Activated CD8-positive, alpha-beta memory T cell treated with anti-CD3 and anti-CD28 coated beads for 36 hours (primary cell): ENCODE measurements around the gene LGALS9C. TPM values are rescaled to one million over a fixed set of nuclear protein-coding genes. Genes with fewer than 3 reads are reported as not detected.
"Not testable (repeated sequence)": the region's sequence is repeated elsewhere in the genome, so short reads cannot be mapped to it uniquely, and the experiment has no call there.

Experiments used
- CTCF ChIA-PET: fragments of 350-600 bp; sonication (Branson Sonifier 250); formaldehyde crosslinking; loops from one replicate; lab custom pipeline; 2021; ENCODE audit warnings: antibody characterized with exemption; lab: Charles Lee
- POLR2A ChIA-PET: fragments of 350-600 bp; sonication (Branson Sonifier 250); formaldehyde crosslinking; loops from one replicate; lab custom pipeline; 2021; ENCODE audit warnings: antibody characterized with exemption; lab: Charles Lee
- total RNA-seq, 2 experiments: library from RNA; stranded (reverse); gene quantifications; one replicate each; pipeline ENCODE4 v1.2.3, GENCODE V29; 2021

The LGALS9C gene
- total RNA-seq, 2 experiments from 2014 or later: not detected

GRCh38 chr17:18526168-18526800, 49.7 kb downstream of the LGALS9C start:
- CTCF ChIA-PET, POLR2A ChIA-PET: not testable (repeated sequence)

GRCh38 chr17:18527354-18527753, 50.8 kb downstream of the LGALS9C start:
- CTCF ChIA-PET, POLR2A ChIA-PET: not testable (repeated sequence)

- POLR2A ChIA-PET: not testable (repeated sequence)
Observed at GRCh38 chr17:18528435-18528834, 51.8 kb downstream of the LGALS9C start.

GRCh38 chr17:18528899-18529500, 52.4 kb downstream of the LGALS9C start:
- POLR2A ChIA-PET, CTCF ChIA-PET: not testable (repeated sequence)

More at GRCh38 chr17:18528435-18528834, 51.8 kb downstream of the LGALS9C start:
- CTCF ChIA-PET: not testable (repeated sequence)

GRCh38 chr17:18530405-18530804, 53.8 kb downstream of the LGALS9C start:
- CTCF ChIA-PET, POLR2A ChIA-PET: not testable (repeated sequence)

- POLR2A ChIA-PET, CTCF ChIA-PET: not testable (repeated sequence)
Observed at GRCh38 chr17:18542234-18542633, 65.6 kb downstream of the LGALS9C start.

- POLR2A ChIA-PET, CTCF ChIA-PET: not testable (repeated sequence)
Observed at GRCh38 chr17:18542907-18543306, 66.3 kb downstream of the LGALS9C start.

Other genes with a start within 250 kb of the LGALS9C start
- 100 to 1,000 TPM; 264 to 279 TPM for gene FLII, start 218.1 kb upstream of the LGALS9C start, total RNA-seq
- 1 to 10 TPM; 4.3 to 4.4 TPM for gene MIEF2, start 216.1 kb upstream of the LGALS9C start, total RNA-seq
- gene TOP3A, start 161.8 kb upstream of the LGALS9C start, total RNA-seq: 10 to 100 TPM; 68.5 to 72.4 TPM
- gene SMCR8, start 161.5 kb upstream of the LGALS9C start, total RNA-seq: 10 to 100 TPM; 21.5 to 21.6 TPM
- gene SHMT1, start 113.2 kb upstream of the LGALS9C start, total RNA-seq: 10 to 100 TPM; 49.6 to 50.4 TPM
- not detected for gene EVPLL, start 99.0 kb upstream of the LGALS9C start, total RNA-seq
- not detected for gene TBC1D28, start 167.6 kb downstream of the LGALS9C start, total RNA-seq
- gene FOXO3B, start 205.5 kb downstream of the LGALS9C start, total RNA-seq: 1 to 10 TPM; 6.0 to 6.2 TPM